ENCODE results near the gene MYL9.

- TF ChIP-seq EP300 (IDR thresholded peaks at IDR 0.05; ENCODE audit: borderline replicate concordance) (no peak; the same call in 1 of the 2 replicates), NFIC (IDR thresholded peaks at IDR 0.05) (no peak), TAF1 (IDR thresholded peaks at IDR 0.05; ENCODE audit: low read depth) (no peak), YY1 (IDR thresholded peaks at IDR 0.05; ENCODE audit: low read depth) (no peak), CREB1 (IDR thresholded peaks at IDR 0.05; ENCODE audit: low read depth) (no peak), MAX (IDR thresholded peaks at IDR 0.05) (no peak), CEBPB (IDR thresholded peaks at IDR 0.05) (no peak), EGR1 (IDR thresholded peaks at IDR 0.05) (no peak), USF1 (IDR thresholded peaks at IDR 0.05) (no peak)
These were observed 3.1 kb upstream of the MYL9 start for GRCh38 chr20:36538026-36538722.
